GM23338 (cell line): ENCODE data around the gene THOP1. TPM values are rescaled to one million over a fixed set of nuclear protein-coding genes. Genes with fewer than 3 reads are reported as not detected.

ENCODE experiments used
- ATAC-seq: fragments of 200-7000 bp; cut with Tn5 transposase; 3 replicates; pipeline ENCODE4 v1.9.1; 2020
- DNase-seq: peaks from one replicate; pipeline ENCODE4 v3.0.0-alpha.2; 2015; ENCODE audit warnings: low spot score
- H2AFZ ChIP-seq: fragments of 200-600 bp; sonication (generic); 2 replicates; pipeline ENCODE4 v1.8.0; 2016; ENCODE audit warnings: antibody characterized with exemption, mild to moderate bottlenecking, moderate library complexity
- H3F3A ChIP-seq: fragments of 200-600 bp; sonication (generic); replicated peaks from 2 replicates; pipeline ENCODE4 v1.8.0; 2017; ENCODE audit warnings: antibody characterized with exemption, mixed run types, low read depth
- H3K27ac ChIP-seq: fragments of 200-600 bp; sonication (generic); 2 replicates; pipeline ENCODE4 v1.6.1; 2016; ENCODE audit warnings: low read depth
- H3K27me3 ChIP-seq: fragments of 200-600 bp; sonication (generic); 2 replicates; pipeline ENCODE4 v1.8.0; 2016; ENCODE audit warnings: mild to moderate bottlenecking, mixed run types, moderate library complexity; ENCODE audit not compliant: insufficient read depth
- H3K36me3 ChIP-seq: fragments of 200-600 bp; sonication (generic); 2 replicates; pipeline ENCODE4 v1.8.0; 2016; ENCODE audit warnings: mild to moderate bottlenecking; ENCODE audit not compliant: insufficient read depth
- H3K4me1 ChIP-seq: fragments of 200-600 bp; sonication (generic); 2 replicates; pipeline ENCODE4 v1.8.0; 2016; ENCODE audit warnings: mild to moderate bottlenecking, moderate library complexity; ENCODE audit not compliant: insufficient read depth
- H3K4me2 ChIP-seq: fragments of 200-600 bp; sonication (generic); 2 replicates; pipeline ENCODE4 v1.7.1; 2017; ENCODE audit warnings: mixed run types
- H3K4me3 ChIP-seq: fragments of 200-600 bp; sonication (generic); 2 replicates; pipeline ENCODE4 v1.6.1; 2016; ENCODE audit warnings: mixed run types
- H3K79me2 ChIP-seq: fragments of 200-600 bp; sonication (generic); replicated peaks from 2 replicates; pipeline ENCODE4 v1.8.0; 2017; ENCODE audit warnings: mild to moderate bottlenecking; ENCODE audit not compliant: insufficient read depth
- H3K9me2 ChIP-seq: fragments of 200-600 bp; sonication (generic); 2 replicates; pipeline ENCODE4 v1.8.0; 2017; ENCODE audit not compliant: insufficient read depth
- H4K20me1 ChIP-seq: fragments of 200-600 bp; sonication (generic); replicated peaks from 2 replicates; pipeline ENCODE4 v1.8.0; 2017; ENCODE audit warnings: mild to moderate bottlenecking; ENCODE audit not compliant: insufficient read depth
- H3K27ac Mint-ChIP-seq: 2 replicates; pipeline ENCODE4 v1.8.0; 2020; ENCODE audit warnings: inconsistent platforms, mild to moderate bottlenecking, moderate library complexity, mixed read lengths
- H3K27me3 Mint-ChIP-seq: 3 replicates; pipeline ENCODE4 v1.8.0; 2022; ENCODE audit warnings: low read depth, mild to moderate bottlenecking, moderate library complexity, mixed read lengths, inconsistent platforms; ENCODE audit not compliant: insufficient read depth, poor library complexity
- H3K36me3 Mint-ChIP-seq: 3 replicates; pipeline ENCODE4 v1.8.0; 2021; ENCODE audit warnings: low read depth, mild to moderate bottlenecking, inconsistent platforms, moderate library complexity, mixed read lengths
- H3K4me1 Mint-ChIP-seq: 3 replicates; pipeline ENCODE4 v1.8.0; 2020; ENCODE audit warnings: mild to moderate bottlenecking, inconsistent platforms, mixed read lengths
- H3K4me3 Mint-ChIP-seq: 3 replicates; pipeline ENCODE4 v1.8.0; 2021; ENCODE audit warnings: moderate library complexity, mild to moderate bottlenecking, inconsistent platforms, mixed read lengths
- H3K9me3 Mint-ChIP-seq: 3 replicates; pipeline ENCODE4 v1.8.0; 2020; ENCODE audit warnings: moderate library complexity, mild to moderate bottlenecking, inconsistent platforms, mixed read lengths
- CREB1 ChIP-seq: fragments of 250-450 bp; sonication (Bioruptor Pico); IDR thresholded peaks from 2 replicates; pipeline ENCODE4 v1.5.0; 2020; ENCODE audit warnings: low read depth, mild to moderate bottlenecking, moderate library complexity
- EZH2 ChIP-seq: fragments of 200-600 bp; sonication (generic); IDR thresholded peaks from one replicate; pipeline ENCODE4 v1.8.0; 2017; ENCODE audit warnings: antibody characterized with exemption, mild to moderate bottlenecking, low read depth; ENCODE audit not compliant: unreplicated experiment
- EZH2phosphoT487 ChIP-seq: fragments of 200-600 bp; sonication (generic); IDR thresholded peaks from one replicate; pipeline ENCODE4 v1.8.1; 2018; ENCODE audit warnings: antibody characterized with exemption; ENCODE audit not compliant: unreplicated experiment
- JUNB ChIP-seq: IDR thresholded peaks from one replicate; pipeline ENCODE4 v1.6.1; 2016; ENCODE audit warnings: antibody characterized with exemption; ENCODE audit not compliant: unreplicated experiment
- NANOG ChIP-seq: IDR thresholded peaks from 2 replicates; pipeline ENCODE4 v1.6.1; 2016; ENCODE audit warnings: antibody characterized with exemption, borderline replicate concordance
- POLR2AphosphoS5 ChIP-seq: IDR thresholded peaks from 2 replicates; pipeline ENCODE4 v1.6.1; 2016; ENCODE audit warnings: antibody characterized with exemption, low read depth
- STAT1 ChIP-seq: IDR thresholded peaks from one replicate; pipeline ENCODE4 v1.6.1; 2016; ENCODE audit warnings: antibody characterized with exemption; ENCODE audit not compliant: unreplicated experiment
- ZNF114 ChIP-seq: fragments of 250-450 bp; sonication (Bioruptor Pico); IDR thresholded peaks from 2 replicates; pipeline ENCODE4 v1.5.0; 2020; ENCODE audit warnings: mild to moderate bottlenecking, moderate library complexity
- ZNF331 ChIP-seq: fragments of 250-450 bp; sonication (Bioruptor Pico); IDR thresholded peaks from 2 replicates; pipeline ENCODE4 v1.5.0; 2020; ENCODE audit warnings: low read depth, mild to moderate bottlenecking, moderate library complexity
- polyA plus RNA-seq: library from polyadenylated mRNA; unstranded; fragments of >200 nt; fragmentation: Nextera tagmentation; extraction: Ambion mirVana; gene quantifications from 2 replicates; pipeline ENCODE4 v1.2.1, GENCODE V29; 2016
- total RNA-seq: library from RNA; depleted of rRNA; stranded (reverse); fragments of >200 nt; shearing (Covaris generic); gene quantifications from 2 replicates; pipeline ENCODE4 v1.2.3, GENCODE V29; 2014
- TF ChIP-seq, protein P1 (sequence below): IDR thresholded peaks from one replicate; pipeline ENCODE4 v1.6.1; 2018; ENCODE audit warnings: antibody characterized with exemption; ENCODE audit not compliant: unreplicated experiment
- TF ChIP-seq, protein P2 (sequence below): IDR thresholded peaks from 2 replicates; pipeline ENCODE4 v1.6.1; 2016; ENCODE audit warnings: antibody characterized with exemption
- TF ChIP-seq, protein P3 (sequence below): fragments of 250-450 bp; sonication (Bioruptor Pico); IDR thresholded peaks from 2 replicates; pipeline ENCODE4 v1.5.0; 2020; ENCODE audit warnings: mild to moderate bottlenecking, moderate library complexity
- TF ChIP-seq, protein P4 (sequence below), 2 experiments: fragments of 200-600 bp in 1 of 2; sonication (generic) in 1 of 2; conservative IDR thresholded peaks; 2 replicates each; pipeline versions ENCODE4 v1.5.1 to v1.6.1; 2016 to 2017; ENCODE audit warnings: antibody characterized with exemption in 2 of 2, low read depth in 2 of 2, mild to moderate bottlenecking in 2 of 2, moderate library complexity in 1 of 2

Gene THOP1
- total and polyA plus RNA-seq, 2 experiments from 2014 or later = 110 to 229 TPM

DNA sequence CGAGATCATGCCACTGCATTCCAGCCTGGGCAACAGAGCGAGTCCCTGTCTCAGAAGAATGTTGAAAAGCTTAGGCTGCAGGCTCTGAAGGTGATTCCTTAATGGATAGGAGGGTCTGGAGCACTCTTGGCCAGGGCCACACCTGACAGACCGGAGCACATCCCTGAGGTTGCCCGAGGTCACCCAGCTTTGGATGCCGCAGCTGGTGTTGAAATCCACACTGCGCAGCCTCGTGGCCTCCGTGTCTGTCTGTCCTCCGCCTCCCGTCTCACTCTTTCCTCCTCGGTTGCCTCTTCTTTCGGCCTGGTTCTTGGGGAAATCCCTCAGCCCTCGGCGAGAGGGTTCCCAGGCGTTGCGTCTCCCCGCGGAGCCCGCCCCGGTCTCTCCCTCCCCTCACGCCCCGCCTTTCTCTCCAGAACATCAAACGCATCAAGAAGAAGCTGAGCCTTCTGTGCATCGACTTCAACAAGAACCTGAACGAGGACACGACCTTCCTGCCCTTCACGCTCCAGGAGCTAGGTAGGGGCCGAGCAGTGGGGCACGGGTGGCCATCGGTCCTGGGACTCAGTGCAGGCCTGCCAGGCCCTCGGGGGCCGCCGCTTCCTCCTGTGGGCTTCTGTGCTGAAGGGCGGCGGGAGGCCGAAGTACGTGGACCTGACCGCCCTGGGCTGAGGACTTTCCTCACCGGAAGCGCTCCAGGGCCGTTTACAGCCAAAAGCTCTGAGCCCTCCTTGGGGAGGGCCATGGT is 14.1 kb downstream of the THOP1 start:
- no peaks in the 10 kb centered on the region for H3K27me3 ChIP-seq
- no peak overlapping the region for H3K4me2 ChIP-seq
- no peaks in the 10 kb centered on the region for H3F3A ChIP-seq
- H3K9me2 ChIP-seq = no peaks in the 10 kb centered on the region
- H3K79me2 ChIP-seq = peaks cover 7% of the 10 kb centered on the region
- H3K27ac Mint-ChIP-seq = no peak overlapping the region
- H3K36me3 Mint-ChIP-seq = peaks cover 75% of the 10 kb centered on the region
- no peaks in the 10 kb centered on the region for H3K9me3 Mint-ChIP-seq
- H3K4me3 ChIP-seq = no peak overlapping the region
- H3K4me3 Mint-ChIP-seq = no peak overlapping the region
- peaks cover 7% of the 10 kb centered on the region for H3K36me3 ChIP-seq
- no peak overlapping the region for H2AFZ ChIP-seq
- H4K20me1 ChIP-seq = peaks cover 16% of the 10 kb centered on the region; the same call in 1 of the 2 replicates
- H3K4me1 Mint-ChIP-seq = peaks cover 6% of the 10 kb centered on the region; the same call in 1 of the 3 replicates
- H3K4me1 ChIP-seq = no peaks in the 10 kb centered on the region
- DNase-seq = no peak
- no peak overlapping the region for H3K27ac ChIP-seq
- ATAC-seq = no peak
- TF ChIP-seq EZH2 (no peak), ZNF331 (CRISPR knock-in tag) (no peak), STAT1 (no peak), POLR2AphosphoS5 (no peak), JUNB (no peak), ZNF114 (CRISPR knock-in tag) (no peak), CREB1 (CRISPR knock-in tag) (no peak), NANOG (no peak), EZH2phosphoT487 (no peak)
- TF ChIP-seq, protein P1, sequence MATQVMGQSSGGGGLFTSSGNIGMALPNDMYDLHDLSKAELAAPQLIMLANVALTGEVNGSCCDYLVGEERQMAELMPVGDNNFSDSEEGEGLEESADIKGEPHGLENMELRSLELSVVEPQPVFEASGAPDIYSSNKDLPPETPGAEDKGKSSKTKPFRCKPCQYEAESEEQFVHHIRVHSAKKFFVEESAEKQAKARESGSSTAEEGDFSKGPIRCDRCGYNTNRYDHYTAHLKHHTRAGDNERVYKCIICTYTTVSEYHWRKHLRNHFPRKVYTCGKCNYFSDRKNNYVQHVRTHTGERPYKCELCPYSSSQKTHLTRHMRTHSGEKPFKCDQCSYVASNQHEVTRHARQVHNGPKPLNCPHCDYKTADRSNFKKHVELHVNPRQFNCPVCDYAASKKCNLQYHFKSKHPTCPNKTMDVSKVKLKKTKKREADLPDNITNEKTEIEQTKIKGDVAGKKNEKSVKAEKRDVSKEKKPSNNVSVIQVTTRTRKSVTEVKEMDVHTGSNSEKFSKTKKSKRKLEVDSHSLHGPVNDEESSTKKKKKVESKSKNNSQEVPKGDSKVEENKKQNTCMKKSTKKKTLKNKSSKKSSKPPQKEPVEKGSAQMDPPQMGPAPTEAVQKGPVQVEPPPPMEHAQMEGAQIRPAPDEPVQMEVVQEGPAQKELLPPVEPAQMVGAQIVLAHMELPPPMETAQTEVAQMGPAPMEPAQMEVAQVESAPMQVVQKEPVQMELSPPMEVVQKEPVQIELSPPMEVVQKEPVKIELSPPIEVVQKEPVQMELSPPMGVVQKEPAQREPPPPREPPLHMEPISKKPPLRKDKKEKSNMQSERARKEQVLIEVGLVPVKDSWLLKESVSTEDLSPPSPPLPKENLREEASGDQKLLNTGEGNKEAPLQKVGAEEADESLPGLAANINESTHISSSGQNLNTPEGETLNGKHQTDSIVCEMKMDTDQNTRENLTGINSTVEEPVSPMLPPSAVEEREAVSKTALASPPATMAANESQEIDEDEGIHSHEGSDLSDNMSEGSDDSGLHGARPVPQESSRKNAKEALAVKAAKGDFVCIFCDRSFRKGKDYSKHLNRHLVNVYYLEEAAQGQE = no peak
- TF ChIP-seq, protein P2, sequence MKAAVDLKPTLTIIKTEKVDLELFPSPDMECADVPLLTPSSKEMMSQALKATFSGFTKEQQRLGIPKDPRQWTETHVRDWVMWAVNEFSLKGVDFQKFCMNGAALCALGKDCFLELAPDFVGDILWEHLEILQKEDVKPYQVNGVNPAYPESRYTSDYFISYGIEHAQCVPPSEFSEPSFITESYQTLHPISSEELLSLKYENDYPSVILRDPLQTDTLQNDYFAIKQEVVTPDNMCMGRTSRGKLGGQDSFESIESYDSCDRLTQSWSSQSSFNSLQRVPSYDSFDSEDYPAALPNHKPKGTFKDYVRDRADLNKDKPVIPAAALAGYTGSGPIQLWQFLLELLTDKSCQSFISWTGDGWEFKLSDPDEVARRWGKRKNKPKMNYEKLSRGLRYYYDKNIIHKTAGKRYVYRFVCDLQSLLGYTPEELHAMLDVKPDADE = no peak
- TF ChIP-seq, protein P3, sequence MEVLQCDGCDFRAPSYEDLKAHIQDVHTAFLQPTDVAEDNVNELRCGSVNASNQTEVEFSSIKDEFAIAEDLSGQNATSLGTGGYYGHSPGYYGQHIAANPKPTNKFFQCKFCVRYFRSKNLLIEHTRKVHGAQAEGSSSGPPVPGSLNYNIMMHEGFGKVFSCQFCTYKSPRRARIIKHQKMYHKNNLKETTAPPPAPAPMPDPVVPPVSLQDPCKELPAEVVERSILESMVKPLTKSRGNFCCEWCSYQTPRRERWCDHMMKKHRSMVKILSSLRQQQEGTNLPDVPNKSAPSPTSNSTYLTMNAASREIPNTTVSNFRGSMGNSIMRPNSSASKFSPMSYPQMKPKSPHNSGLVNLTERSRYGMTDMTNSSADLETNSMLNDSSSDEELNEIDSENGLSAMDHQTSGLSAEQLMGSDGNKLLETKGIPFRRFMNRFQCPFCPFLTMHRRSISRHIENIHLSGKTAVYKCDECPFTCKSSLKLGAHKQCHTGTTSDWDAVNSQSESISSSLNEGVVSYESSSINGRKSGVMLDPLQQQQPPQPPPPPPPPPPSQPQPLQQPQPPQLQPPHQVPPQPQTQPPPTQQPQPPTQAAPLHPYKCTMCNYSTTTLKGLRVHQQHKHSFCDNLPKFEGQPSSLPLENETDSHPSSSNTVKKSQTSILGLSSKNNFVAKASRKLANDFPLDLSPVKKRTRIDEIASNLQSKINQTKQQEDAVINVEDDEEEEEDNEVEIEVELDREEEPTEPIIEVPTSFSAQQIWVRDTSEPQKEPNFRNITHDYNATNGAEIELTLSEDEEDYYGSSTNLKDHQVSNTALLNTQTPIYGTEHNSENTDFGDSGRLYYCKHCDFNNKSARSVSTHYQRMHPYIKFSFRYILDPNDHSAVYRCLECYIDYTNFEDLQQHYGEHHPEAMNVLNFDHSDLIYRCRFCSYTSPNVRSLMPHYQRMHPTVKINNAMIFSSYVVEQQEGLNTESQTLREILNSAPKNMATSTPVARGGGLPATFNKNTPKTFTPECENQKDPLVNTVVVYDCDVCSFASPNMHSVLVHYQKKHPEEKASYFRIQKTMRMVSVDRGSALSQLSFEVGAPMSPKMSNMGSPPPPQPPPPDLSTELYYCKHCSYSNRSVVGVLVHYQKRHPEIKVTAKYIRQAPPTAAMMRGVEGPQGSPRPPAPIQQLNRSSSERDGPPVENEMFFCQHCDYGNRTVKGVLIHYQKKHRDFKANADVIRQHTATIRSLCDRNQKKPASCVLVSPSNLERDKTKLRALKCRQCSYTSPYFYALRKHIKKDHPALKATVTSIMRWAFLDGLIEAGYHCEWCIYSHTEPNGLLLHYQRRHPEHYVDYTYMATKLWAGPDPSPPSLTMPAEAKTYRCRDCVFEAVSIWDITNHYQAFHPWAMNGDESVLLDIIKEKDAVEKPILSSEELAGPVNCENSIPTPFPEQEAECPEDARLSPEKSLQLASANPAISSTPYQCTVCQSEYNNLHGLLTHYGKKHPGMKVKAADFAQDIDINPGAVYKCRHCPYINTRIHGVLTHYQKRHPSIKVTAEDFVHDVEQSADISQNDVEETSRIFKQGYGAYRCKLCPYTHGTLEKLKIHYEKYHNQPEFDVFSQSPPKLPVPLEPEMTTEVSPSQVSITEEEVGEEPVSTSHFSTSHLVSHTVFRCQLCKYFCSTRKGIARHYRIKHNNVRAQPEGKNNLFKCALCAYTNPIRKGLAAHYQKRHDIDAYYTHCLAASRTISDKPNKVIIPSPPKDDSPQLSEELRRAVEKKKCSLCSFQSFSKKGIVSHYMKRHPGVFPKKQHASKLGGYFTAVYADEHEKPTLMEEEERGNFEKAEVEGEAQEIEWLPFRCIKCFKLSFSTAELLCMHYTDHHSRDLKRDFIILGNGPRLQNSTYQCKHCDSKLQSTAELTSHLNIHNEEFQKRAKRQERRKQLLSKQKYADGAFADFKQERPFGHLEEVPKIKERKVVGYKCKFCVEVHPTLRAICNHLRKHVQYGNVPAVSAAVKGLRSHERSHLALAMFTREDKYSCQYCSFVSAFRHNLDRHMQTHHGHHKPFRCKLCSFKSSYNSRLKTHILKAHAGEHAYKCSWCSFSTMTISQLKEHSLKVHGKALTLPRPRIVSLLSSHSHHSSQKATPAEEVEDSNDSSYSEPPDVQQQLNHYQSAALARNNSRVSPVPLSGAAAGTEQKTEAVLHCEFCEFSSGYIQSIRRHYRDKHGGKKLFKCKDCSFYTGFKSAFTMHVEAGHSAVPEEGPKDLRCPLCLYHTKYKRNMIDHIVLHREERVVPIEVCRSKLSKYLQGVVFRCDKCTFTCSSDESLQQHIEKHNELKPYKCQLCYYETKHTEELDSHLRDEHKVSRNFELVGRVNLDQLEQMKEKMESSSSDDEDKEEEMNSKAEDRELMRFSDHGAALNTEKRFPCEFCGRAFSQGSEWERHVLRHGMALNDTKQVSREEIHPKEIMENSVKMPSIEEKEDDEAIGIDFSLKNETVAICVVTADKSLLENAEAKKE = no peak
- TF ChIP-seq, protein P4, sequence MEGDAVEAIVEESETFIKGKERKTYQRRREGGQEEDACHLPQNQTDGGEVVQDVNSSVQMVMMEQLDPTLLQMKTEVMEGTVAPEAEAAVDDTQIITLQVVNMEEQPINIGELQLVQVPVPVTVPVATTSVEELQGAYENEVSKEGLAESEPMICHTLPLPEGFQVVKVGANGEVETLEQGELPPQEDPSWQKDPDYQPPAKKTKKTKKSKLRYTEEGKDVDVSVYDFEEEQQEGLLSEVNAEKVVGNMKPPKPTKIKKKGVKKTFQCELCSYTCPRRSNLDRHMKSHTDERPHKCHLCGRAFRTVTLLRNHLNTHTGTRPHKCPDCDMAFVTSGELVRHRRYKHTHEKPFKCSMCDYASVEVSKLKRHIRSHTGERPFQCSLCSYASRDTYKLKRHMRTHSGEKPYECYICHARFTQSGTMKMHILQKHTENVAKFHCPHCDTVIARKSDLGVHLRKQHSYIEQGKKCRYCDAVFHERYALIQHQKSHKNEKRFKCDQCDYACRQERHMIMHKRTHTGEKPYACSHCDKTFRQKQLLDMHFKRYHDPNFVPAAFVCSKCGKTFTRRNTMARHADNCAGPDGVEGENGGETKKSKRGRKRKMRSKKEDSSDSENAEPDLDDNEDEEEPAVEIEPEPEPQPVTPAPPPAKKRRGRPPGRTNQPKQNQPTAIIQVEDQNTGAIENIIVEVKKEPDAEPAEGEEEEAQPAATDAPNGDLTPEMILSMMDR (conservative IDR thresholded peaks at IDR 0.05; ENCODE audit: low read depth in 2 of 2) = no peak
- H3K27me3 Mint-ChIP-seq = peaks cover 16% of the 10 kb centered on the region
